ENCODE data around the gene GALM.
"Not testable (repeated sequence)": the region's sequence is repeated elsewhere in the genome, so short reads cannot be mapped to it uniquely, and the experiment has no call there.

The GALM gene

GRCh38 chr2:38650012-38650411 lies 15.9 kb upstream of the GALM start:
- DNase-seq: no peak

- no peak for DNase-seq
Observed at GRCh38 chr2:38650717-38651116, 15.2 kb upstream of the GALM start.

GRCh38 chr2:38652431-38653273 lies 13.3 kb upstream of the GALM start:
- peak in 1 of 2 donors; percentile 40 for DNase-seq

GRCh38 chr2:38653380-38653714 lies 12.6 kb upstream of the GALM start:
- no peak for DNase-seq

- DNase-seq: peak in 1 of 2 donors; percentile 20
Observed at GRCh38 chr2:38653715-38654527, 12.0 kb upstream of the GALM start.

- no peak for DNase-seq
Observed at GRCh38 chr2:38654528-38655381, 11.2 kb upstream of the GALM start.

- no peak for DNase-seq
Observed at GRCh38 chr2:38655441-38655840, 10.5 kb upstream of the GALM start.

- DNase-seq: no peak
Observed at GRCh38 chr2:38656866-38657480, 8.9 kb upstream of the GALM start.

GRCh38 chr2:38658613-38659012 lies 7.3 kb upstream of the GALM start:
- peak in 1 of 2 donors; percentile 19 for DNase-seq

GRCh38 chr2:38659115-38659514 lies 6.8 kb upstream of the GALM start:
- no peak for DNase-seq

- DNase-seq: no peak
Observed at GRCh38 chr2:38660282-38660681, 5.6 kb upstream of the GALM start.

GRCh38 chr2:38661306-38661705 lies 4.6 kb upstream of the GALM start:
- no peak for DNase-seq

- DNase-seq: peak; percentile 38 to 60
Observed at GRCh38 chr2:38666556-38666910, 619 bp downstream of the GALM start.

GRCh38 chr2:38668092-38668491 lies 2.2 kb downstream of the GALM start:
- no peak for DNase-seq

- DNase-seq: no peak
Observed at GRCh38 chr2:38668779-38669479, 3.0 kb downstream of the GALM start.

- no peak for DNase-seq
Observed at GRCh38 chr2:38671303-38671702, 5.4 kb downstream of the GALM start.

GRCh38 chr2:38671946-38672345 lies 6.0 kb downstream of the GALM start:
- no peak for DNase-seq

GRCh38 chr2:38672445-38673391 lies 6.8 kb downstream of the GALM start:
- no peak for DNase-seq

- DNase-seq: no peak
Observed at GRCh38 chr2:38676681-38677080, 10.8 kb downstream of the GALM start.

- DNase-seq: not testable (repeated sequence)
Observed at GRCh38 chr2:38680868-38681267, 15.0 kb downstream of the GALM start.

GRCh38 chr2:38682008-38682575 lies 16.2 kb downstream of the GALM start:
- no peak for DNase-seq

All from inflammatory macrophage treated with lipopolysaccharide for 1 hour (primary cell).